K562 (cell line): Measurements from ENCODE around the gene C9. TPM values are rescaled to one million over a fixed set of nuclear protein-coding genes. Genes with fewer than 3 reads are reported as not detected.

Source experiments
- CREB1 ChIP-seq, 2 experiments: sonication (generic) in 1 of 2; formaldehyde crosslinking in 1 of 2; IDR thresholded peaks; 2 replicates each; pipeline versions ENCODE4 v1.6.1 to v1.8.0; 2012 to 2022; ENCODE audit warnings: inconsistent platforms in 1 of 2, mild to moderate bottlenecking in 1 of 2, missing genetic modification reagents in 1 of 2, moderate library complexity in 1 of 2
- CTBP1 ChIP-seq: fragments of 450-650 bp; IDR thresholded peaks from 2 replicates; pipeline ENCODE4 v1.6.1; 2016; ENCODE audit warnings: borderline replicate concordance
- DPF2 ChIP-seq: fragments of 450-650 bp; IDR thresholded peaks from 2 replicates; pipeline ENCODE4 v1.6.1; 2016
- HNRNPUL1 ChIP-seq: fragments of 200-400 bp; formaldehyde crosslinking; IDR thresholded peaks from 2 replicates; pipeline ENCODE4 v1.6.1; 2017; ENCODE audit warnings: low read length
- ILK ChIP-seq: fragments of 450-650 bp; IDR thresholded peaks from 2 replicates; pipeline ENCODE4 v1.6.1; 2016; ENCODE audit warnings: missing genetic modification characterization, low read depth, mild to moderate bottlenecking, missing compliant biosample characterization, moderate library complexity, borderline replicate concordance
- L3MBTL2 ChIP-seq: fragments of 450-650 bp; IDR thresholded peaks from 2 replicates; pipeline ENCODE4 v1.6.1; 2016; ENCODE audit warnings: mild to moderate bottlenecking, moderate library complexity
- MAFK ChIP-seq: IDR thresholded peaks from 2 replicates; pipeline ENCODE4 v1.6.1; 2011; ENCODE audit warnings: low read length, improper control_type of control experiment
- MYBL2 ChIP-seq, 2 experiments: fragments of 450-650 bp in 1 of 2; sonication (generic) in 1 of 2; formaldehyde crosslinking in 1 of 2; IDR thresholded peaks; 2 replicates each; pipeline versions ENCODE4 v1.6.1 to v1.8.1; 2017 to 2022; ENCODE audit warnings: borderline replicate concordance in 1 of 2, inconsistent platforms in 1 of 2, low read depth in 1 of 2, mild to moderate bottlenecking in 1 of 2, missing genetic modification reagents in 1 of 2, moderate library complexity in 1 of 2
- NR2F6 ChIP-seq: fragments of 450-650 bp; formaldehyde crosslinking; IDR thresholded peaks from 2 replicates; pipeline ENCODE4 v1.4.0; 2020; ENCODE audit warnings: mild to moderate bottlenecking
- PHTF2 ChIP-seq: fragments of 250-450 bp; sonication (Bioruptor Pico); IDR thresholded peaks from 2 replicates; pipeline ENCODE4 v1.5.0; 2021; ENCODE audit warnings: mild to moderate bottlenecking
- SMARCB1 ChIP-seq: IDR thresholded peaks from 2 replicates; pipeline ENCODE4 v1.6.1; 2011; ENCODE audit warnings: improper control_type of control experiment, low read depth; ENCODE audit not compliant: insufficient read length
- TEAD2 ChIP-seq: fragments of 450-650 bp; IDR thresholded peaks from 2 replicates; pipeline ENCODE4 v1.6.1; 2016; ENCODE audit warnings: missing genetic modification characterization, control low read depth, missing compliant biosample characterization
- TSC22D4 ChIP-seq: fragments of 450-650 bp; IDR thresholded peaks from 2 replicates; pipeline ENCODE4 v1.6.1; 2016; ENCODE audit warnings: missing genetic modification characterization, missing biosample characterization, control low read depth
- ZBTB7A ChIP-seq: IDR thresholded peaks from 2 replicates; pipeline ENCODE4 v1.6.1; 2011; ENCODE audit warnings: low read depth, mild to moderate bottlenecking, low read length, moderate library complexity, borderline replicate concordance; ENCODE audit not compliant: control insufficient read depth
- polyA plus RNA-seq, 8 experiments: library from polyadenylated mRNA; depleted of rRNA in 4 of 8; stranded (reverse) in 5 of 8; unstranded in 3 of 8; fragments of >200 nt; fragmentation: Nextera tagmentation in 2 of 8; fragmentation: Illumina TruSeq in 1 of 8; extraction: Ambion mirVana in 2 of 8; extraction: Trizol in 1 of 8; gene quantifications; 2 replicates each; pipeline versions ENCODE4 v1.2.1 to v1.2.3, GENCODE V29; 2011 to 2014; ENCODE audit warnings: inconsistent platforms in 1 of 8, missing spikeins in 1 of 8
- total RNA-seq, 7 experiments: library from RNA; depleted of rRNA in 6 of 7; stranded (reverse); fragments of >200 nt in 6 of 7; fragmentation: Illumina TruSeq in 2 of 7; extraction: Trizol in 2 of 7; gene quantifications; 2 replicates each; pipeline versions ENCODE4 v1.2.1 to v1.2.3, GENCODE V29; 2011 to 2021; ENCODE audit warnings: low replicate concordance in 1 of 7
- TF ChIP-seq, protein P1 (sequence below): fragments of 250-450 bp; sonication (Bioruptor Pico); IDR thresholded peaks from 2 replicates; pipeline ENCODE4 v1.8.0; 2022; ENCODE audit warnings: inconsistent platforms
- TF ChIP-seq, protein P2 (sequence below): sonication (generic); formaldehyde crosslinking; IDR thresholded peaks from 2 replicates; pipeline ENCODE4 v1.8.1; 2022; ENCODE audit warnings: missing genetic modification reagents
- TF ChIP-seq, protein P3 (sequence below): sonication (generic); formaldehyde crosslinking; IDR thresholded peaks from 2 replicates; pipeline ENCODE4 v1.8.0; 2022; ENCODE audit warnings: mild to moderate bottlenecking, low read depth, missing genetic modification reagents
- TF ChIP-seq, protein P4 (sequence below): sonication (generic); formaldehyde crosslinking; IDR thresholded peaks from 2 replicates; pipeline ENCODE4 v1.8.0; 2022; ENCODE audit warnings: missing genetic modification reagents, mild to moderate bottlenecking, moderate library complexity, borderline replicate concordance
- TF ChIP-seq, protein P5 (sequence below): sonication (generic); formaldehyde crosslinking; IDR thresholded peaks from 2 replicates; pipeline ENCODE4 v1.8.1; 2023; ENCODE audit warnings: mild to moderate bottlenecking, missing genetic modification reagents, moderate library complexity
- TF ChIP-seq, protein P6 (sequence below), 2 experiments: fragments of 450-650 bp; IDR thresholded peaks; 2 replicates each; pipeline ENCODE4 v1.6.1; 2016

Gene C9
- total and polyA plus RNA-seq, 9 of the 15 experiments (the other 6 are each of a cell fraction or from before 2014, with no cell fraction given): 0.08 to 0.38 TPM; not detected in 7

DNA sequence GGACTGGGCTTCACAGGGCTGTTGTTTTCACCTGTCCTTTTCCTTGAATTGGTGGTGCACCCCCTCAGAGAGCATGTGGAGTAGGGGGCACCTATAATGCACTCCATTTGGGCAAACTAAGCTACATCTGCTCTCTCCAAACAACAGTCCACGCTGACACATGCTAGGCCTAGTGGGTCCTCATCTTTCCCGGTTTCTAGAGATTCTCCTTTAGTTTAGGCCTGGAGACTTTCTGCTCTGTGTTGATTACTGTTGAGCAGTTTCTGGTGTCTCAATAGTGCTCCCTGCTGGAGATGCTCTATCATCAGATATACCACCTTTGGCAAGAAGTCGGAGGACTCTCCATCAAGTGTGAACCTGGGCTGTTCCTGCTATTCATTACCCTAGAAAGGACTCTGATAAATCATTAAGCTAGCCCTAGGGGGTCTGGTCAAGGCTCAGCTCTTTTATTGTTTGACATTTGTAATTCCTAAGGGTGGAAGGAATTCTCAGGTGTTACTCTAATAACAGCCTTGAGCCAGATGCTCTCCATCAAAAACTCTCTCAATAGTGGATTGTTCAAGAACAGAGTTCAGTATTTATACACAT lies 81.0 kb downstream of the C9 start (continued):
- no peak for TF ChIP-seq MYBL2 (IDR thresholded peaks at IDR 0.05; ENCODE audit: low read depth)
- no peak for TF ChIP-seq MYBL2 (CRISPR knock-in tag; IDR thresholded peaks at IDR 0.05; ENCODE audit: borderline replicate concordance)
- TF ChIP-seq, protein P1, sequence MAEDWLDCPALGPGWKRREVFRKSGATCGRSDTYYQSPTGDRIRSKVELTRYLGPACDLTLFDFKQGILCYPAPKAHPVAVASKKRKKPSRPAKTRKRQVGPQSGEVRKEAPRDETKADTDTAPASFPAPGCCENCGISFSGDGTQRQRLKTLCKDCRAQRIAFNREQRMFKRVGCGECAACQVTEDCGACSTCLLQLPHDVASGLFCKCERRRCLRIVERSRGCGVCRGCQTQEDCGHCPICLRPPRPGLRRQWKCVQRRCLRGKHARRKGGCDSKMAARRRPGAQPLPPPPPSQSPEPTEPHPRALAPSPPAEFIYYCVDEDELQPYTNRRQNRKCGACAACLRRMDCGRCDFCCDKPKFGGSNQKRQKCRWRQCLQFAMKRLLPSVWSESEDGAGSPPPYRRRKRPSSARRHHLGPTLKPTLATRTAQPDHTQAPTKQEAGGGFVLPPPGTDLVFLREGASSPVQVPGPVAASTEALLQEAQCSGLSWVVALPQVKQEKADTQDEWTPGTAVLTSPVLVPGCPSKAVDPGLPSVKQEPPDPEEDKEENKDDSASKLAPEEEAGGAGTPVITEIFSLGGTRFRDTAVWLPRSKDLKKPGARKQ (CRISPR knock-in tag): no peak
- no peak for TF ChIP-seq TEAD2 (tag)
- TF ChIP-seq L3MBTL2: peak; percentile 34
- TF ChIP-seq ILK (tag): no peak
- TF ChIP-seq CREB1 (IDR thresholded peaks at IDR 0.05): no peak
- TF ChIP-seq CREB1 (CRISPR knock-in tag; IDR thresholded peaks at IDR 0.05): no peak
- TF ChIP-seq, protein P2, sequence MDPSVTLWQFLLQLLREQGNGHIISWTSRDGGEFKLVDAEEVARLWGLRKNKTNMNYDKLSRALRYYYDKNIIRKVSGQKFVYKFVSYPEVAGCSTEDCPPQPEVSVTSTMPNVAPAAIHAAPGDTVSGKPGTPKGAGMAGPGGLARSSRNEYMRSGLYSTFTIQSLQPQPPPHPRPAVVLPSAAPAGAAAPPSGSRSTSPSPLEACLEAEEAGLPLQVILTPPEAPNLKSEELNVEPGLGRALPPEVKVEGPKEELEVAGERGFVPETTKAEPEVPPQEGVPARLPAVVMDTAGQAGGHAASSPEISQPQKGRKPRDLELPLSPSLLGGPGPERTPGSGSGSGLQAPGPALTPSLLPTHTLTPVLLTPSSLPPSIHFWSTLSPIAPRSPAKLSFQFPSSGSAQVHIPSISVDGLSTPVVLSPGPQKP (CRISPR knock-in tag): no peak
- TF ChIP-seq PHTF2 (CRISPR knock-in tag): no peak
- TF ChIP-seq, protein P3, sequence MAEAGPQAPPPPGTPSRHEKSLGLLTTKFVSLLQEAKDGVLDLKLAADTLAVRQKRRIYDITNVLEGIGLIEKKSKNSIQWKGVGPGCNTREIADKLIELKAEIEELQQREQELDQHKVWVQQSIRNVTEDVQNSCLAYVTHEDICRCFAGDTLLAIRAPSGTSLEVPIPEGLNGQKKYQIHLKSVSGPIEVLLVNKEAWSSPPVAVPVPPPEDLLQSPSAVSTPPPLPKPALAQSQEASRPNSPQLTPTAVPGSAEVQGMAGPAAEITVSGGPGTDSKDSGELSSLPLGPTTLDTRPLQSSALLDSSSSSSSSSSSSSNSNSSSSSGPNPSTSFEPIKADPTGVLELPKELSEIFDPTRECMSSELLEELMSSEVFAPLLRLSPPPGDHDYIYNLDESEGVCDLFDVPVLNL (CRISPR knock-in tag): no peak
- TF ChIP-seq, protein P4, sequence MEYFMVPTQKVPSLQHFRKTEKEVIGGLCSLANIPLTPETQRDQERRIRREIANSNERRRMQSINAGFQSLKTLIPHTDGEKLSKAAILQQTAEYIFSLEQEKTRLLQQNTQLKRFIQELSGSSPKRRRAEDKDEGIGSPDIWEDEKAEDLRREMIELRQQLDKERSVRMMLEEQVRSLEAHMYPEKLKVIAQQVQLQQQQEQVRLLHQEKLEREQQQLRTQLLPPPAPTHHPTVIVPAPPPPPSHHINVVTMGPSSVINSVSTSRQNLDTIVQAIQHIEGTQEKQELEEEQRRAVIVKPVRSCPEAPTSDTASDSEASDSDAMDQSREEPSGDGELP (CRISPR knock-in tag): no peak
- peak; percentile 15; the same call in 1 of the 2 replicates for TF ChIP-seq MAFK
- TF ChIP-seq TSC22D4 (tag): no peak
- TF ChIP-seq, protein P5, sequence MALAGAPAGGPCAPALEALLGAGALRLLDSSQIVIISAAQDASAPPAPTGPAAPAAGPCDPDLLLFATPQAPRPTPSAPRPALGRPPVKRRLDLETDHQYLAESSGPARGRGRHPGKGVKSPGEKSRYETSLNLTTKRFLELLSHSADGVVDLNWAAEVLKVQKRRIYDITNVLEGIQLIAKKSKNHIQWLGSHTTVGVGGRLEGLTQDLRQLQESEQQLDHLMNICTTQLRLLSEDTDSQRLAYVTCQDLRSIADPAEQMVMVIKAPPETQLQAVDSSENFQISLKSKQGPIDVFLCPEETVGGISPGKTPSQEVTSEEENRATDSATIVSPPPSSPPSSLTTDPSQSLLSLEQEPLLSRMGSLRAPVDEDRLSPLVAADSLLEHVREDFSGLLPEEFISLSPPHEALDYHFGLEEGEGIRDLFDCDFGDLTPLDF (CRISPR knock-in tag): no peak
- TF ChIP-seq CTBP1: no peak
- TF ChIP-seq DPF2: no peak
- no peak for TF ChIP-seq HNRNPUL1
- TF ChIP-seq ZBTB7A: no peak
- TF ChIP-seq, protein P6, sequence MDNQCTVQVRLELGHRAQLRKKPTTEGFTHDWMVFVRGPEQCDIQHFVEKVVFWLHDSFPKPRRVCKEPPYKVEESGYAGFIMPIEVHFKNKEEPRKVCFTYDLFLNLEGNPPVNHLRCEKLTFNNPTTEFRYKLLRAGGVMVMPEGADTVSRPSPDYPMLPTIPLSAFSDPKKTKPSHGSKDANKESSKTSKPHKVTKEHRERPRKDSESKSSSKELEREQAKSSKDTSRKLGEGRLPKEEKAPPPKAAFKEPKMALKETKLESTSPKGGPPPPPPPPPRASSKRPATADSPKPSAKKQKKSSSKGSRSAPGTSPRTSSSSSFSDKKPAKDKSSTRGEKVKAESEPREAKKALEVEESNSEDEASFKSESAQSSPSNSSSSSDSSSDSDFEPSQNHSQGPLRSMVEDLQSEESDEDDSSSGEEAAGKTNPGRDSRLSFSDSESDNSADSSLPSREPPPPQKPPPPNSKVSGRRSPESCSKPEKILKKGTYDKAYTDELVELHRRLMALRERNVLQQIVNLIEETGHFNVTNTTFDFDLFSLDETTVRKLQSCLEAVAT (IDR thresholded peaks at IDR 0.05): no peak
- no peak for TF ChIP-seq SMARCB1
- no peak for TF ChIP-seq NR2F6 (CRISPR knock-in tag)
